HuH-7.5 (cell line): Measurements from ENCODE around the gene C3orf62.

Experiments
- DNase-seq: peaks from one replicate; pipeline ENCODE4 v3.0.0; 2011; ENCODE audit warnings: low spot score

Gene C3orf62

GRCh38 chr3:49276475-49277382 is at the start of gene C3orf62:
C3orf62 (minus strand) TSS chr3:49277232; CDS start chr3:49276872, 360 bp downstream.
- DNase-seq = no peak

- no peak for DNase-seq
Observed at GRCh38 chr3:49324768-49325167, 47.7 kb upstream of the C3orf62 start.

- no peak for DNase-seq
Observed at GRCh38 chr3:49316696-49317457, 39.8 kb upstream of the C3orf62 start.

GRCh38 chr3:49313896-49314688 is 37.1 kb upstream of the C3orf62 start:
- no peak for DNase-seq

GRCh38 chr3:49311283-49311682 is 34.3 kb upstream of the C3orf62 start:
- no peak for DNase-seq

- DNase-seq = no peak
Observed at GRCh38 chr3:49310677-49311076, 33.6 kb upstream of the C3orf62 start.

- DNase-seq = no peak
Observed at GRCh38 chr3:49305608-49306007, 28.6 kb upstream of the C3orf62 start.

GRCh38 chr3:49302613-49303012 is 25.6 kb upstream of the C3orf62 start:
- no peak for DNase-seq

GRCh38 chr3:49300595-49300994 is 23.6 kb upstream of the C3orf62 start:
- DNase-seq = no peak

- no peak for DNase-seq
Observed at GRCh38 chr3:49298511-49298910, 21.5 kb upstream of the C3orf62 start.

- DNase-seq = no peak
Observed at GRCh38 chr3:49296781-49297411, 19.9 kb upstream of the C3orf62 start.

GRCh38 chr3:49295489-49296058 is 18.5 kb upstream of the C3orf62 start:
- DNase-seq = no peak

GRCh38 chr3:49294343-49294742 is 17.3 kb upstream of the C3orf62 start:
- no peak for DNase-seq

GRCh38 chr3:49283997-49284396 is 7.0 kb upstream of the C3orf62 start:
- DNase-seq = no peak

GRCh38 chr3:49279376-49279775 is 2.3 kb upstream of the C3orf62 start:
- DNase-seq = no peak

GRCh38 chr3:49278548-49278947 is 1.5 kb upstream of the C3orf62 start:
- DNase-seq = no peak

- no peak for DNase-seq
Observed at GRCh38 chr3:49277383-49277775, 347 bp upstream of the C3orf62 start.

GRCh38 chr3:49273825-49274532 is 3.1 kb downstream of the C3orf62 start:
- DNase-seq = no peak

GRCh38 chr3:49271047-49271446 is 6.0 kb downstream of the C3orf62 start:
- DNase-seq = no peak

GRCh38 chr3:49270156-49270500 is 6.9 kb downstream of the C3orf62 start:
- DNase-seq = no peak
